Upper lobe of left lung (tissue), 4 donors: ENCODE measurements around the gene WSCD2.

Experiments
- CTCF ChIP-seq, 6 experiments: fragments of 450-650 bp in 4 of 6; fragments of 200-600 bp in 2 of 6; sonication (generic) in 2 of 6; IDR thresholded peaks; one replicate each; pipeline ENCODE4 v1.5.1; 2016 to 2019; ENCODE audit warnings: antibody characterized with exemption in 6 of 6
- EP300 ChIP-seq, 4 donors: sonication (generic); formaldehyde crosslinking; IDR thresholded peaks; one replicate each; pipeline ENCODE4 v1.5.1; 2017; ENCODE audit warnings: antibody characterized with exemption in 4 of 4, control low read depth in 2 of 4
- POLR2A ChIP-seq, 4 donors: fragments of 450-650 bp; IDR thresholded peaks; one replicate each; pipeline ENCODE4 v1.5.1; 2016 to 2017; ENCODE audit warnings: antibody characterized with exemption in 4 of 4, mild to moderate bottlenecking in 2 of 4

GRCh38 chr12:108267450-108267849, 138.4 kb downstream of the WSCD2 start:
- TF ChIP-seq CTCF (IDR thresholded peaks at IDR 0.05) (no peak), POLR2A (IDR thresholded peaks at IDR 0.05) (no peak), EP300 (IDR thresholded peaks at IDR 0.05) (no peak)
